Neural progenitor cell (in vitro differentiated cells): Measurements from ENCODE around the gene NTRK3. TPM values are rescaled to one million over a fixed set of nuclear protein-coding genes. Genes with fewer than 3 reads are reported as not detected.

Experiments
- DNase-seq: peaks from one replicate; pipeline ENCODE4 v3.0.0-alpha.2; 2016; ENCODE audit warnings: low spot score
- H2AFZ ChIP-seq: fragments of 200-600 bp; sonication (generic); replicated peaks from 2 replicates; pipeline ENCODE4 v1.6.1; 2016; ENCODE audit warnings: antibody characterized with exemption
- H3F3A ChIP-seq: fragments of 200-600 bp; sonication (generic); 2 replicates; pipeline ENCODE4 v1.6.1; 2016; ENCODE audit warnings: antibody characterized with exemption, low read depth
- H3K27ac ChIP-seq: fragments of 200-600 bp; sonication (generic); 2 replicates; pipeline ENCODE4 v1.5.1; 2016; ENCODE audit warnings: mild to moderate bottlenecking
- H3K27me3 ChIP-seq: fragments of 200-600 bp; sonication (generic); 2 replicates; pipeline ENCODE4 v1.6.1; 2016; ENCODE audit warnings: mild to moderate bottlenecking, moderate library complexity
- H3K36me3 ChIP-seq: fragments of 200-600 bp; sonication (generic); 2 replicates; pipeline ENCODE4 v1.5.1; 2016
- H3K4me1 ChIP-seq: fragments of 200-600 bp; sonication (generic); 2 replicates; pipeline ENCODE4 v1.6.1; 2016; ENCODE audit warnings: mixed run types
- H3K4me2 ChIP-seq: fragments of 200-600 bp; sonication (generic); 2 replicates; pipeline ENCODE4 v1.6.1; 2016
- H3K4me3 ChIP-seq: fragments of 200-600 bp; sonication (generic); 2 replicates; pipeline ENCODE4 v1.5.1; 2016
- H3K79me2 ChIP-seq: fragments of 200-600 bp; sonication (generic); 2 replicates; pipeline ENCODE4 v1.6.1; 2016; ENCODE audit warnings: low read depth
- H3K9ac ChIP-seq: fragments of 200-600 bp; sonication (generic); 2 replicates; pipeline ENCODE4 v1.6.1; 2016
- H3K9me3 ChIP-seq: fragments of 200-600 bp; sonication (generic); 2 replicates; pipeline ENCODE4 v1.5.1; 2016; ENCODE audit warnings: low read depth
- H4K20me1 ChIP-seq: fragments of 200-600 bp; sonication (generic); 2 replicates; pipeline ENCODE4 v1.6.1; 2016; ENCODE audit warnings: low read depth
- H3K27ac Mint-ChIP-seq: 3 replicates; pipeline ENCODE4 v1.8.0; 2021; ENCODE audit warnings: mixed read lengths
- H3K27me3 Mint-ChIP-seq: 2 replicates; pipeline ENCODE4 v1.8.0; 2022; ENCODE audit warnings: low read depth, mild to moderate bottlenecking, inconsistent platforms, moderate library complexity, mixed read lengths; ENCODE audit not compliant: insufficient read depth
- H3K36me3 Mint-ChIP-seq: 3 replicates; pipeline ENCODE4 v1.8.0; 2021; ENCODE audit warnings: mixed read lengths
- H3K4me1 Mint-ChIP-seq: 3 replicates; pipeline ENCODE4 v1.8.0; 2021; ENCODE audit warnings: mixed read lengths
- H3K4me3 Mint-ChIP-seq: 3 replicates; pipeline ENCODE4 v1.8.0; 2021; ENCODE audit warnings: mild to moderate bottlenecking, moderate library complexity, mixed read lengths
- H3K9me3 Mint-ChIP-seq: 3 replicates; pipeline ENCODE4 v1.8.0; 2020; ENCODE audit warnings: mixed read lengths
- EZH2 ChIP-seq: fragments of 200-600 bp; sonication (generic); IDR thresholded peaks from 2 replicates; pipeline ENCODE4 v1.6.1; 2017; ENCODE audit warnings: antibody characterized with exemption, mild to moderate bottlenecking, moderate library complexity
- EZH2phosphoT487 ChIP-seq: fragments of 200-600 bp; sonication (generic); IDR thresholded peaks from 2 replicates; pipeline ENCODE4 v1.6.1; 2017; ENCODE audit warnings: antibody characterized with exemption
- total RNA-seq: library from RNA; depleted of rRNA; stranded (reverse); fragments of >200 nt; gene quantifications from 2 replicates; pipeline ENCODE4 v1.2.3, GENCODE V29; 2015; ENCODE audit warnings: low replicate concordance
- TF ChIP-seq, protein P1 (sequence below): fragments of 200-600 bp; sonication (generic); IDR thresholded peaks from 2 replicates; pipeline ENCODE4 v1.5.1; 2017; ENCODE audit warnings: antibody characterized with exemption, mild to moderate bottlenecking

NTRK3 gene
- total RNA-seq, 1 donor from 2014 or later = 2.0 TPM

DNA sequence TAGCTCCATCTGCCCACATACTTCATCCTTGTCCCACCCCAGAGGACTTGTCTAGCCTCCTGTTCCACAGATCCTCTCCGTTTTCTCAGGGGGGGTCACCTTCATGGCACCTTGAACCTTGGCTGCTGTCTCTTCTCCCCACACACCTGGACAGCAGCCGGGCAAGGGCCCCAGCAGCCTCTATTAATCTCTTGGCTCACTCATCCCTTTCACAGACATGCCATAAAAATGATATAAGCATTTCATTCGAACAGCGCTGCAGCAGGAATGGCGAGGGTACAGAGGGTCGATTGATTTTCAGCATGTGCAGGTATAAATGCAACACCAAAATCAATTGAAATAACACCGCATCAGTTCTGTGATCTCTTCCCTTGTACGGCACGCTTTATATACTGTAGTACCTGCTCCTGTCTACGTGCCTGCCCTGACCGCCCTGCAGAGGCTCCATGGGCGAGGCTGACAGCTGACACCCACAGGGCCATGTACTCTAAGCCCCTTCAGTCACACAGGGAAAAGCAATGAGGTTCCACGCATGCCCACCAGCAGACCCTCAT lies 209.9 kb downstream of the NTRK3 start:
- peak overlapping the region; percentile 23 for H3K27ac Mint-ChIP-seq
- Histone ChIP-seq H3K79me2 (no peaks in the 10 kb centered on the region), H3K9me3 (no peaks in the 10 kb centered on the region), H3K27ac (no peak overlapping the region), H3K36me3 (no peaks in the 10 kb centered on the region), H4K20me1 (no peaks in the 10 kb centered on the region), H3K27me3 (no peaks in the 10 kb centered on the region), H3K4me1 (no peaks in the 10 kb centered on the region), H3K9ac (no peak overlapping the region), H3F3A (no peaks in the 10 kb centered on the region), H3K4me2 (no peak overlapping the region), H3K4me3 (no peak overlapping the region), H2AFZ (no peak overlapping the region)
- no peak overlapping the region for H3K4me3 Mint-ChIP-seq
- no peak for DNase-seq
- no peaks in the 10 kb centered on the region for H3K36me3 Mint-ChIP-seq
- H3K4me1 Mint-ChIP-seq = no peaks in the 10 kb centered on the region
- H3K9me3 Mint-ChIP-seq = no peaks in the 10 kb centered on the region
- no peak for TF ChIP-seq EZH2phosphoT487
- TF ChIP-seq, protein P1, sequence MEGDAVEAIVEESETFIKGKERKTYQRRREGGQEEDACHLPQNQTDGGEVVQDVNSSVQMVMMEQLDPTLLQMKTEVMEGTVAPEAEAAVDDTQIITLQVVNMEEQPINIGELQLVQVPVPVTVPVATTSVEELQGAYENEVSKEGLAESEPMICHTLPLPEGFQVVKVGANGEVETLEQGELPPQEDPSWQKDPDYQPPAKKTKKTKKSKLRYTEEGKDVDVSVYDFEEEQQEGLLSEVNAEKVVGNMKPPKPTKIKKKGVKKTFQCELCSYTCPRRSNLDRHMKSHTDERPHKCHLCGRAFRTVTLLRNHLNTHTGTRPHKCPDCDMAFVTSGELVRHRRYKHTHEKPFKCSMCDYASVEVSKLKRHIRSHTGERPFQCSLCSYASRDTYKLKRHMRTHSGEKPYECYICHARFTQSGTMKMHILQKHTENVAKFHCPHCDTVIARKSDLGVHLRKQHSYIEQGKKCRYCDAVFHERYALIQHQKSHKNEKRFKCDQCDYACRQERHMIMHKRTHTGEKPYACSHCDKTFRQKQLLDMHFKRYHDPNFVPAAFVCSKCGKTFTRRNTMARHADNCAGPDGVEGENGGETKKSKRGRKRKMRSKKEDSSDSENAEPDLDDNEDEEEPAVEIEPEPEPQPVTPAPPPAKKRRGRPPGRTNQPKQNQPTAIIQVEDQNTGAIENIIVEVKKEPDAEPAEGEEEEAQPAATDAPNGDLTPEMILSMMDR = no peak
- TF ChIP-seq EZH2 = no peak
- peaks cover 3% of the 10 kb centered on the region for H3K27me3 Mint-ChIP-seq

DNA sequence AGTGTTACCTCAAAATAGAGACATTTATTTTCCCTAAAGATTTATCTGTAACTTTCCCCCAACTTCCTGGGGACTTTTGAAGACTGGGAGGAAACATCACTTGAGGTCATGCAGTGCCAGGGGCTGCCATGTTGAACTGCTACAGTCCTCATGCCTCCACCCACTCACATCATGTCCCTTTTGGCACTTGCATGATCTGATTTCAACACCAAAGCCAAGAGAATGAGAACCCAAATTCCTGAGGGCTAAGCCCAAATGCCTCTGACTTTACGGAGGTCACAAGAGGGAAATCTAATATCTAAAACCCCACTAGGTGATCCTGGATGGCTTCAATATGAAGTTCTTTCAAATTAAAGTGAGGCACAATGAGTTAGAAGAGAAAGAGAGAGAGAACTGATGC lies 213.1 kb downstream of the NTRK3 start:
- Mint-ChIP-seq H3K27ac (no peak overlapping the region), H3K4me1 (no peaks in the 10 kb centered on the region), H3K4me3 (no peak overlapping the region), H3K9me3 (no peaks in the 10 kb centered on the region), H3K27me3 (peaks cover 3% of the 10 kb centered on the region), H3K36me3 (no peaks in the 10 kb centered on the region)
- Histone ChIP-seq H3K9me3 (no peaks in the 10 kb centered on the region), H3K79me2 (no peaks in the 10 kb centered on the region), H2AFZ (no peak overlapping the region), H3K4me1 (no peaks in the 10 kb centered on the region), H3K9ac (no peak overlapping the region), H3K27me3 (no peaks in the 10 kb centered on the region), H4K20me1 (no peaks in the 10 kb centered on the region), H3K36me3 (no peaks in the 10 kb centered on the region), H3K4me3 (no peak overlapping the region), H3K27ac (no peak overlapping the region), H3K4me2 (no peak overlapping the region), H3F3A (no peaks in the 10 kb centered on the region)
- TF ChIP-seq EZH2phosphoT487 (no peak), EZH2 (no peak)
- TF ChIP-seq, protein P1 = no peak
- DNase-seq = no peak

DNA sequence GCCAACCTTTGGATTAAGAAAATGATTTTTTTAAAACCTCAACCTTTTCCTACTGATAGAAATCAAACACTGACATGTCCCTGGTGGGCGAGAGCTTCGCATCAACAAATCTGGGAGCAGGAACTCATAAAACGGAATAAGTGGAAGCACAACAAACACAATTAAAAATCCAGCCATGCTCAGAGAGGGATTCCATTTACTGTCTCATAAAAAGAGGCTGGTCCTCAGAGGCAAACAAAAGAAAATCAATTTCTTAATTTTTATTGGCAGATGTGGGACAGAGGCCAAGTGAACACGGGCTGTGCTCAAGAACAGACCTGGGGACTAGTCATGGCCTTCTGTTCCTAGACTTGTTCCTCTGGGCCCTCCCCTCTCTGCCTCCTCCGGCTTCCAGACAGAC lies 214.5 kb downstream of the NTRK3 start:
- H3K27ac ChIP-seq = no peak overlapping the region
- no peak overlapping the region for H2AFZ ChIP-seq
- H3K36me3 Mint-ChIP-seq = no peaks in the 10 kb centered on the region
- H3K4me3 ChIP-seq = no peak overlapping the region
- peaks cover 3% of the 10 kb centered on the region for H3K4me1 Mint-ChIP-seq
- no peak overlapping the region for H3K4me2 ChIP-seq
- H3K9ac ChIP-seq = no peak overlapping the region
- H3K36me3 ChIP-seq = no peaks in the 10 kb centered on the region
- H3K4me3 Mint-ChIP-seq = no peak overlapping the region
- TF ChIP-seq, protein P1 = no peak
- TF ChIP-seq EZH2 (no peak), EZH2phosphoT487 (no peak)
- no peaks in the 10 kb centered on the region for H4K20me1 ChIP-seq
- H3K27me3 ChIP-seq = no peaks in the 10 kb centered on the region
- DNase-seq = no peak
- peaks cover 3% of the 10 kb centered on the region for H3K27me3 Mint-ChIP-seq
- H3K9me3 Mint-ChIP-seq = no peaks in the 10 kb centered on the region
- H3K4me1 ChIP-seq = no peaks in the 10 kb centered on the region
- no peaks in the 10 kb centered on the region for H3K79me2 ChIP-seq
- no peak overlapping the region for H3K27ac Mint-ChIP-seq
- no peaks in the 10 kb centered on the region for H3F3A ChIP-seq
- H3K9me3 ChIP-seq = no peaks in the 10 kb centered on the region
